MCF 10A (cell line): Measurements from ENCODE around the gene ZNF135. TPM values are rescaled to one million over a fixed set of nuclear protein-coding genes. Genes with fewer than 3 reads are reported as not detected.

Experiments
- BruUV-seq: library from RNA; stranded (reverse); fragments of 400-500 nt; replicated peaks from 2 replicates; lab custom pipeline; 2021; lab: Mats Ljungman, UMichigan
- CTCF ChIA-PET: fragments of 300-600 bp; sonication (Branson Sonifier 250); formaldehyde crosslinking; extraction: SDS; loops from one replicate; lab custom pipeline; 2021; ENCODE audit warnings: antibody characterized with exemption, inconsistent platforms; lab: Yijun Ruan, JAX
- POLR2A ChIA-PET: fragments of 300-600, 350-650 bp; sonication (Branson Sonifier 250); formaldehyde crosslinking; extraction: SDS; loops from one replicate; lab custom pipeline; 2020; ENCODE audit warnings: antibody characterized with exemption, inconsistent platforms; lab: Yijun Ruan, JAX
- DNase-seq: peaks from one replicate; pipeline ENCODE4 v3.0.0-alpha.2; 2018; ENCODE audit not compliant: unreplicated experiment
- H3K27ac Mint-ChIP-seq: one replicate; pipeline ENCODE4 v1.8.0; 2022; ENCODE audit warnings: mild to moderate bottlenecking, low read depth, mixed read lengths; ENCODE audit not compliant: unreplicated experiment
- H3K27me3 Mint-ChIP-seq: one replicate; pipeline ENCODE4 v1.8.0; 2022; ENCODE audit warnings: mixed read lengths; ENCODE audit not compliant: insufficient read depth, unreplicated experiment
- H3K36me3 Mint-ChIP-seq: one replicate; pipeline ENCODE4 v1.8.0; 2022; ENCODE audit warnings: mild to moderate bottlenecking, moderate library complexity, mixed read lengths; ENCODE audit not compliant: insufficient read depth, unreplicated experiment
- H3K4me1 Mint-ChIP-seq: one replicate; pipeline ENCODE4 v1.8.0; 2022; ENCODE audit warnings: mixed read lengths; ENCODE audit not compliant: insufficient read depth, unreplicated experiment
- H3K4me3 Mint-ChIP-seq: one replicate; pipeline ENCODE4 v1.8.0; 2022; ENCODE audit warnings: mild to moderate bottlenecking, moderate library complexity, mixed read lengths; ENCODE audit not compliant: unreplicated experiment
- H3K9me3 Mint-ChIP-seq: one replicate; pipeline ENCODE4 v1.8.0; 2022; ENCODE audit warnings: mixed read lengths; ENCODE audit not compliant: unreplicated experiment
- intact Hi-C: fragments of 100-400 bp; cut with micrococcal nuclease; formaldehyde crosslinking; loops from 2 replicates; pipeline ENCODE4 v1.14.1; 2022
- total RNA-seq: library from RNA; stranded (reverse); gene quantifications from 2 replicates; pipeline ENCODE4 v1.2.3, GENCODE V29; 2022
- TF ChIP-seq, protein P1 (sequence below): fragments of 200-600 bp; IDR thresholded peaks from one replicate; pipeline ENCODE4 v1.8.0; 2022; ENCODE audit warnings: antibody characterized with exemption, mild to moderate bottlenecking; ENCODE audit not compliant: unreplicated experiment

ZNF135 gene
- total RNA-seq, 1 experiment from 2014 or later: not detected

DNA sequence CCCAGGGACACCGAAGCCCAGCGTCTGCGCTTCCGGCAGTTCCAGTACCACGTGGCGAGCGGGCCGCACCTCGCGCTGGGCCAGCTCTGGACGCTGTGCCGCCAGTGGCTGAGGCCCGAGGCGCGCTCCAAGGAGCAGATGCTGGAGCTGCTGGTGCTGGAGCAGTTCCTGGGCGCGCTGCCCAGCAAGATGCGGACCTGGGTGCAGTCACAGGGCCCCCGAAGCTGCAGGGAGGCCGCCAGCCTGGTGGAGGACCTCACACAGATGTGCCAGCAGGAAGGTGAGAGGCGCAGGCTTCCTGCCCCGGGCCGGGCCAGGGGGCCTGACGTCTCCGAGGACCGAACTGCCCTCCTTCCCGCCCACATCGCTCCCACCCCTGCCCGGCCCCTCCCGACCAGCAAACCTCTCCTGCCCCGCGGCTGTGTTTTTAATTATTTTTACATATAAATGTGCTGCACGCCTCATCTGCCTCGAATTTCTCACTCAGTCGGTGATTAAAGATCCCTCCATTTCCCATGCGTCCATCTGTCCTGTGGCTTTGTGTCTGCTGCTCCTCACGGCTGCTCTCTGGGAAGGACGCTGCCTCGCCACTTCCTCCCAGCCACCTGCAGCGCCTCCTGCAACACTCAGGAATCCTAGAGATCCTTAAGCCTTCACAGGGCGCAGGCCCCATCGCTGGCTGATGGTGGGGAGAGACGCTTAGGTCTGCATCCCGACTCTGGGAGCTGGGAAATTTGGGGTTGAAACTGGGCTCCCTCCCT lies 21.0 kb upstream of the ZNF135 start:
- Mint-ChIP-seq H3K27me3 (no peaks in the 10 kb centered on the region), H3K4me3 (no peak overlapping the region), H3K9me3 (peaks cover 30% of the 10 kb centered on the region), H3K4me1 (no peaks in the 10 kb centered on the region), H3K27ac (no peak overlapping the region), H3K36me3 (no peaks in the 10 kb centered on the region)
- no TSS peak for BruUV-seq
- POLR2A ChIA-PET: no interaction called here
- intact Hi-C loops: no loop called here
- DNase-seq: no peak
- CTCF ChIA-PET: no interaction called here
- TF ChIP-seq, protein P1, sequence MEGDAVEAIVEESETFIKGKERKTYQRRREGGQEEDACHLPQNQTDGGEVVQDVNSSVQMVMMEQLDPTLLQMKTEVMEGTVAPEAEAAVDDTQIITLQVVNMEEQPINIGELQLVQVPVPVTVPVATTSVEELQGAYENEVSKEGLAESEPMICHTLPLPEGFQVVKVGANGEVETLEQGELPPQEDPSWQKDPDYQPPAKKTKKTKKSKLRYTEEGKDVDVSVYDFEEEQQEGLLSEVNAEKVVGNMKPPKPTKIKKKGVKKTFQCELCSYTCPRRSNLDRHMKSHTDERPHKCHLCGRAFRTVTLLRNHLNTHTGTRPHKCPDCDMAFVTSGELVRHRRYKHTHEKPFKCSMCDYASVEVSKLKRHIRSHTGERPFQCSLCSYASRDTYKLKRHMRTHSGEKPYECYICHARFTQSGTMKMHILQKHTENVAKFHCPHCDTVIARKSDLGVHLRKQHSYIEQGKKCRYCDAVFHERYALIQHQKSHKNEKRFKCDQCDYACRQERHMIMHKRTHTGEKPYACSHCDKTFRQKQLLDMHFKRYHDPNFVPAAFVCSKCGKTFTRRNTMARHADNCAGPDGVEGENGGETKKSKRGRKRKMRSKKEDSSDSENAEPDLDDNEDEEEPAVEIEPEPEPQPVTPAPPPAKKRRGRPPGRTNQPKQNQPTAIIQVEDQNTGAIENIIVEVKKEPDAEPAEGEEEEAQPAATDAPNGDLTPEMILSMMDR: no peak

DNA sequence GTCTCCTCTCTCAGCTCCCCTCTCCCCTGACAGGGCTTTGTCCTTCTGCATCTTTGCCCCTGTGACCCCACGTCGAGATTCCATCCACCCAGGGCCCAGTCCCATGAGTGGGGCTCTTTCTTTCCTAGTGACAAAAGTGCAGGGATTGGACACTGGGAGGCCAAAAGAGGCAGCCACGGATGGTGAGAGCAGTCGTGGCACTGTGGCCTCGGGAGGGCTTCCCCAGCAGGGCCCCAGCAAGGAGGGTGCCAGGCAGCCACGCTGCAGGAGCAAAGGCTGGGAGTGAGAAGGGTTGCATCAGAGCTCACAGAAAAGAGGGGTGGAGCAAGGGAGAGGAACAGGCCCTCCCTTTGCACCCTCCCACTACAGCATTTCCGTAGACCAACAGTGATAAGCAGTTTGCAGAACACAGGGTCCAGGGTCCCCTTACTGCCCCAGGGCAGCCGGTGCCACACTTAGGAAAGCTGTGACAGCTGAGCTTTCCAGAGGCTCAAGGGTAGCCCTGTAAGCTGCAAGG lies 20.3 kb upstream of the ZNF135 start:
- Mint-ChIP-seq H3K4me1 (no peaks in the 10 kb centered on the region), H3K27ac (no peak overlapping the region), H3K4me3 (no peak overlapping the region), H3K36me3 (no peaks in the 10 kb centered on the region), H3K27me3 (no peaks in the 10 kb centered on the region), H3K9me3 (peaks cover 30% of the 10 kb centered on the region)
- CTCF ChIA-PET: no interaction called here
- TF ChIP-seq, protein P1: no peak
- BruUV-seq: no TSS peak
- POLR2A ChIA-PET: no interaction called here
- intact Hi-C loops: no loop called here
- DNase-seq: no peak

DNA sequence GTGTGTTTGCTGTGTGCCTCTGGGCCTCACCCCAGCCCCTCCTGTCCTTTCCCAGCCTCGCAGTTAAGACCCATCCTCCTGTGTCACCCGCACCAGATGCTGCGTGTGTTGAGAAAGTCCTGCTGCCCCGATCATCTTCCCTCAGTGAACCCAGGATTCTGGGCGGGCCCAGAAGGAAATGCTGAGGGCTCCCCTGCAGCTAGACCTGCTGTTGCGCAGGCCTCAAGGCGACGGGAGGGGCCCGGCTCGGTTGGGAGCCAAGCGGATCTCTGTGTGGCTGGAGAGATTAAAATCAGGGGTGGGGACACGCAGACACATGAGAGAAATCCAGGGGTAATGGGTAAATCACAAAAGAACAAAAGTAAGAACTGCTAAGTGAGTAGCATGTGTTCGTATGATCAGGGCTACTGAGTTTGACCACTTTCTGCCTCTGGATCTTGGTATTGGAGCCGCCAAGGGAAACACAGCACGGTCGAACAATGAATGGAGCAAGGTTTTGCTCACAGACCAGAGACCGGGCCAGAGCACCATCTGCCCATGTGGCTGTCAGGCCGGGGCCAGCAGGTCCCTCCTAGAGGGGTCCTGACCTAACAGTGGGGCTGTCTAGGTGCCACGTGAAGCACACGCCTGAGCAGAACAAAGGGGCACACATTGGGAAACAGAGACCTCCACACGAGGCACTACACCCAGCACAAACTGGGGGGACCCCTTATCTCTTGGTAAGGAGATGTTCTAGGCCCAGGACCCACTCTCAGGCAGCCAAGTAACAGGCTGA lies 18.1 kb upstream of the ZNF135 start:
- H3K27me3 Mint-ChIP-seq: no peaks in the 10 kb centered on the region
- intact Hi-C loops: no loop called here
- H3K36me3 Mint-ChIP-seq: no peaks in the 10 kb centered on the region
- BruUV-seq: no TSS peak
- POLR2A ChIA-PET: interaction anchor here (0.6 kb wide), 1 partner anchor 65 kb away, joined by 3 read pairs; no protein-coding TSS in a partner anchor
- H3K27ac Mint-ChIP-seq: no peak overlapping the region
- CTCF ChIA-PET: no interaction called here
- TF ChIP-seq, protein P1: no peak
- H3K9me3 Mint-ChIP-seq: peaks cover 26% of the 10 kb centered on the region
- DNase-seq: no peak
- H3K4me3 Mint-ChIP-seq: no peak overlapping the region
- H3K4me1 Mint-ChIP-seq: no peaks in the 10 kb centered on the region
